WTC11 (cell line): ENCODE measurements around the gene PAPOLG.

ENCODE experiments used
- ESRRA ChIP-seq: sonication (generic); formaldehyde crosslinking; IDR thresholded peaks from 2 replicates; pipeline ENCODE4 v1.8.1; 2022; ENCODE audit warnings: mild to moderate bottlenecking, missing genetic modification reagents, borderline replicate concordance
- NFYB ChIP-seq: sonication (generic); formaldehyde crosslinking; conservative IDR thresholded peaks from 2 replicates; pipeline ENCODE4 v1.8.0; 2022; ENCODE audit warnings: low read depth, missing genetic modification reagents
- TF ChIP-seq, protein P1 (sequence below): fragments of 200-600 bp; IDR thresholded peaks from 2 replicates; pipeline ENCODE4 v1.8.0; 2022; ENCODE audit warnings: antibody characterized with exemption

GRCh38 chr2:60821587-60822302 is 65.7 kb downstream of the PAPOLG start:
- TF ChIP-seq ESRRA (no peak), NFYB (CRISPR knock-in tag) (no peak)
- TF ChIP-seq, protein P1, sequence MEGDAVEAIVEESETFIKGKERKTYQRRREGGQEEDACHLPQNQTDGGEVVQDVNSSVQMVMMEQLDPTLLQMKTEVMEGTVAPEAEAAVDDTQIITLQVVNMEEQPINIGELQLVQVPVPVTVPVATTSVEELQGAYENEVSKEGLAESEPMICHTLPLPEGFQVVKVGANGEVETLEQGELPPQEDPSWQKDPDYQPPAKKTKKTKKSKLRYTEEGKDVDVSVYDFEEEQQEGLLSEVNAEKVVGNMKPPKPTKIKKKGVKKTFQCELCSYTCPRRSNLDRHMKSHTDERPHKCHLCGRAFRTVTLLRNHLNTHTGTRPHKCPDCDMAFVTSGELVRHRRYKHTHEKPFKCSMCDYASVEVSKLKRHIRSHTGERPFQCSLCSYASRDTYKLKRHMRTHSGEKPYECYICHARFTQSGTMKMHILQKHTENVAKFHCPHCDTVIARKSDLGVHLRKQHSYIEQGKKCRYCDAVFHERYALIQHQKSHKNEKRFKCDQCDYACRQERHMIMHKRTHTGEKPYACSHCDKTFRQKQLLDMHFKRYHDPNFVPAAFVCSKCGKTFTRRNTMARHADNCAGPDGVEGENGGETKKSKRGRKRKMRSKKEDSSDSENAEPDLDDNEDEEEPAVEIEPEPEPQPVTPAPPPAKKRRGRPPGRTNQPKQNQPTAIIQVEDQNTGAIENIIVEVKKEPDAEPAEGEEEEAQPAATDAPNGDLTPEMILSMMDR, result no peak
